Stomach (tissue), 4 donors: ENCODE measurements around the gene CHRNB4.

Experiments
- CTCF ChIP-seq, 7 experiments: fragments of 450-650 bp in 4 of 7; fragments of 200-600 bp in 3 of 7; sonication (generic) in 3 of 7; IDR thresholded peaks; one replicate each; pipeline ENCODE4 v1.5.1; 2016 to 2019; ENCODE audit warnings: antibody characterized with exemption in 7 of 7, control low read depth in 2 of 7, mild to moderate bottlenecking in 1 of 7
- POLR2A ChIP-seq, 4 donors: fragments of 450-650 bp; IDR thresholded peaks; one replicate each; pipeline ENCODE4 v1.6.1; 2016; ENCODE audit warnings: antibody characterized with exemption in 4 of 4, control low read depth in 2 of 4, mild to moderate bottlenecking in 1 of 4, moderate library complexity in 1 of 4
- POLR2AphosphoS5 ChIP-seq, 3 donors: sonication (generic); formaldehyde crosslinking; IDR thresholded peaks; one replicate each; pipeline ENCODE4 v1.6.1; 2016; ENCODE audit warnings: antibody characterized with exemption in 3 of 3

- no peak for TF ChIP-seq POLR2A (IDR thresholded peaks at IDR 0.05)
- no peak for TF ChIP-seq CTCF (IDR thresholded peaks at IDR 0.05)
- TF ChIP-seq POLR2AphosphoS5 (IDR thresholded peaks at IDR 0.05), result no peak
Measured at GRCh38 chr15:78634210-78635145, 6.5 kb downstream of the CHRNB4 start.
